ENCODE measurements around the gene ATP8B4. TPM values are rescaled to one million over a fixed set of nuclear protein-coding genes. Genes with fewer than 3 reads are reported as not detected.

The ATP8B4 gene, protein sequence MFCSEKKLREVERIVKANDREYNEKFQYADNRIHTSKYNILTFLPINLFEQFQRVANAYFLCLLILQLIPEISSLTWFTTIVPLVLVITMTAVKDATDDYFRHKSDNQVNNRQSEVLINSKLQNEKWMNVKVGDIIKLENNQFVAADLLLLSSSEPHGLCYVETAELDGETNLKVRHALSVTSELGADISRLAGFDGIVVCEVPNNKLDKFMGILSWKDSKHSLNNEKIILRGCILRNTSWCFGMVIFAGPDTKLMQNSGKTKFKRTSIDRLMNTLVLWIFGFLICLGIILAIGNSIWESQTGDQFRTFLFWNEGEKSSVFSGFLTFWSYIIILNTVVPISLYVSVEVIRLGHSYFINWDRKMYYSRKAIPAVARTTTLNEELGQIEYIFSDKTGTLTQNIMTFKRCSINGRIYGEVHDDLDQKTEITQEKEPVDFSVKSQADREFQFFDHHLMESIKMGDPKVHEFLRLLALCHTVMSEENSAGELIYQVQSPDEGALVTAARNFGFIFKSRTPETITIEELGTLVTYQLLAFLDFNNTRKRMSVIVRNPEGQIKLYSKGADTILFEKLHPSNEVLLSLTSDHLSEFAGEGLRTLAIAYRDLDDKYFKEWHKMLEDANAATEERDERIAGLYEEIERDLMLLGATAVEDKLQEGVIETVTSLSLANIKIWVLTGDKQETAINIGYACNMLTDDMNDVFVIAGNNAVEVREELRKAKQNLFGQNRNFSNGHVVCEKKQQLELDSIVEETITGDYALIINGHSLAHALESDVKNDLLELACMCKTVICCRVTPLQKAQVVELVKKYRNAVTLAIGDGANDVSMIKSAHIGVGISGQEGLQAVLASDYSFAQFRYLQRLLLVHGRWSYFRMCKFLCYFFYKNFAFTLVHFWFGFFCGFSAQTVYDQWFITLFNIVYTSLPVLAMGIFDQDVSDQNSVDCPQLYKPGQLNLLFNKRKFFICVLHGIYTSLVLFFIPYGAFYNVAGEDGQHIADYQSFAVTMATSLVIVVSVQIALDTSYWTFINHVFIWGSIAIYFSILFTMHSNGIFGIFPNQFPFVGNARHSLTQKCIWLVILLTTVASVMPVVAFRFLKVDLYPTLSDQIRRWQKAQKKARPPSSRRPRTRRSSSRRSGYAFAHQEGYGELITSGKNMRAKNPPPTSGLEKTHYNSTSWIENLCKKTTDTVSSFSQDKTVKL
- total RNA-seq: 0.95 and 0.98 TPM in 2 replicates
- long read RNA-seq, partial matches to known transcripts: 0 of 1 reads
- long read RNA-seq, other reads (novel, unspliced or antisense): 1 of 1 reads

DNA sequence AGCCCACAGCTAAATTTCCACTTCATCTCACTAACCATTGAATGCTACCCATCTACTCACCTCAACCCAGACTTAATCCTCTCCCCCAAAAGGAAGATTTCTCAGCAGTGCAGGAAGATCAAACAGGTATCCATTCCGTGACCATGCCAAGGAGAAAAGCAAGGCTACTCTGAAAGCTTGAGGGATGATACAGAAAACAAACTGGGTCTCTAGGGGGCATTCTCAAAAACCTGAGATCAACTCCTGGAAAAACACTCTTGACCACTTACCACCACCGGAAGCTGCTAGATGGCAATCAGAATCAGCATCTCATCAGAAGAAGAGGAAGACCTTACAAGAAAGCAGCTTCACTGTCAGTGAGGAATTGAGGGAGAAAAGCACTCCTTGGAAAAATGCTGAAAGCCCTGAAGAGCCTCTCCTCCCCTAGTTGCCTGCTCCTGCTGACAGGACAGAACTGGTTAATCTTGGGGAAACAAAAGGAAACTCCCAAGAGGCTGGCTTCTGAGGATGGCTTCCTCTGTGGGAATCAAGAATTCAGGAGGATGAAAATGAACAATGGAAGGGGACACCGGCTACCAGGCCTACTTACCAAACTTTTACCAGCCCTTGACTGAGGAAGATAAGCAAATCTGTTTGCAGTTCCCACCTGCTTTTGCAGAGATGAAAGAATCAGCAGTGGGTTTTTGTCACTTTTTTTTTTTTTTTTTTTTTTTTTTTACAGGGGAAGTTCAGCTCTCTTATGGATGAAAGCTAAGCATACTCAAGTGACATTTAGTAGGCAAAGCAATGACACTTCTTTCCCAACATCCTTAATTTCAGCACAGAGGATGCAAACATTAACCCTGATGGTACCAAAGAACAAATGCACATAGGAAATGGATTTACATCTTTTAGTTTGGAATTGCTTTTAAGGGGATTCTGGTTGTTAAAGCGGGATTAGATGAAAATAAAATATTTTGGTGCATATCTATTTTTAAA is at the start of gene ATP8B4:
TSS of gene ATP8B4 (minus strand) at position 171 of the 978 bp plus-strand sequence. CDS start 12,267 bp downstream, outside the sequence.
- H3K4me3 Mint-ChIP-seq (ENCODE audit: low read depth): no peak within 1 kb of the TSS
- DNase-seq (ENCODE audit: low spot score, unreplicated experiment): no peak
- no peaks in the 10 kb centered on the region for H3K4me1 Mint-ChIP-seq (ENCODE audit: low read depth)
- no peak within 1 kb of the TSS for H3K27ac Mint-ChIP-seq
- TF ChIP-seq, protein P1, sequence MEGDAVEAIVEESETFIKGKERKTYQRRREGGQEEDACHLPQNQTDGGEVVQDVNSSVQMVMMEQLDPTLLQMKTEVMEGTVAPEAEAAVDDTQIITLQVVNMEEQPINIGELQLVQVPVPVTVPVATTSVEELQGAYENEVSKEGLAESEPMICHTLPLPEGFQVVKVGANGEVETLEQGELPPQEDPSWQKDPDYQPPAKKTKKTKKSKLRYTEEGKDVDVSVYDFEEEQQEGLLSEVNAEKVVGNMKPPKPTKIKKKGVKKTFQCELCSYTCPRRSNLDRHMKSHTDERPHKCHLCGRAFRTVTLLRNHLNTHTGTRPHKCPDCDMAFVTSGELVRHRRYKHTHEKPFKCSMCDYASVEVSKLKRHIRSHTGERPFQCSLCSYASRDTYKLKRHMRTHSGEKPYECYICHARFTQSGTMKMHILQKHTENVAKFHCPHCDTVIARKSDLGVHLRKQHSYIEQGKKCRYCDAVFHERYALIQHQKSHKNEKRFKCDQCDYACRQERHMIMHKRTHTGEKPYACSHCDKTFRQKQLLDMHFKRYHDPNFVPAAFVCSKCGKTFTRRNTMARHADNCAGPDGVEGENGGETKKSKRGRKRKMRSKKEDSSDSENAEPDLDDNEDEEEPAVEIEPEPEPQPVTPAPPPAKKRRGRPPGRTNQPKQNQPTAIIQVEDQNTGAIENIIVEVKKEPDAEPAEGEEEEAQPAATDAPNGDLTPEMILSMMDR (IDR thresholded peaks at IDR 0.05; ENCODE audit: unreplicated experiment): no peak
- no peaks in the 10 kb centered on the region for H3K27me3 Mint-ChIP-seq
- H3K9me3 Mint-ChIP-seq (ENCODE audit: low read depth): peaks cover 6% of the 10 kb centered on the region
- no peaks in the 10 kb centered on the region for H3K36me3 Mint-ChIP-seq (ENCODE audit: insufficient read depth)

DNA sequence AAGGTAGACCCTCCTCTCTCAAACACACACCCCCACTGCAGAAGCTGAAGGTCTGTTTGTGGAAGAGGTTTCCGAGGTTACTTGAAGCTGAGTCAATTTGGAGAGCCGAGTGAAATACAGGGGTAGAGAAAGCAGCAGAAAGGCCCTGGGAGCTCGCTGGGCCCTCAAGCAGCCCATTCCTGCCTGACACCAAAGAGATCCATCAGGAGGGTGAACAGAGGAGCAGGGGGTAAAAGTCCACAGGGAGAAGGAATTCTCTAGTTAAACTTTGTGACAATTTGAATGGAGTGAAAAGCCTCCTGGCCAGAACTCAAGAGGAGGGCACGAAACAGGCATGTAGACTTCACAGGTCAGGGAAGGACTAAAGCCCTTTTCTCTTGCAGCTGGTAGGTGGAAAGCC is 49.3 kb upstream of the ATP8B4 start:
- H3K4me3 Mint-ChIP-seq (ENCODE audit: low read depth): no peak overlapping the region
- peaks cover 3% of the 10 kb centered on the region for H3K36me3 Mint-ChIP-seq (ENCODE audit: insufficient read depth)

DNA sequence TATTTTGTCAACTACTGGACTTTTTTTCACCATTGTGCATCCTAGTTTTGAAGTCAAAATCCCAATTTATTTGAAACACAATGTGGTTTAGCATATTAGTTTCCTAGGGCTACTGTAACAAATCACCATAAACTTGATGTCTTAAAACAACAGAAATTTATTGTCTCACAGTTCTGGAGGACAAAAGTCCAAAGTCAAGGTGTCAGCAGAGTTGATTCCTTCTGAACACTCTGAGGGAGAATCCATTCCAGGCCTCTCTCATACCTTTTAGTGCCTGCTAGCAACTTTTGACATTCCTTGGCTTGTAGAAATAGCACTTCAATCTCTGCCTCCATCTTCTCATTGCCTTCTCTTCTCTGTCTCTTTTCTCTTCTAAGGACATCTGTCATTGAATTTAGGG is 48.1 kb upstream of the ATP8B4 start:
- Mint-ChIP-seq H3K27ac (no peak overlapping the region), H3K36me3 (ENCODE audit: insufficient read depth) (peaks cover 3% of the 10 kb centered on the region), H3K4me1 (ENCODE audit: low read depth) (peaks cover 8% of the 10 kb centered on the region), H3K27me3 (no peaks in the 10 kb centered on the region), H3K4me3 (ENCODE audit: low read depth) (no peak overlapping the region), H3K9me3 (ENCODE audit: low read depth) (peaks cover 34% of the 10 kb centered on the region)
- TF ChIP-seq, protein P1 (IDR thresholded peaks at IDR 0.05; ENCODE audit: unreplicated experiment): no peak
- DNase-seq (ENCODE audit: low spot score, unreplicated experiment): no peak

More for the DNA sequence above, 49.3 kb upstream of the ATP8B4 start:
- Mint-ChIP-seq H3K9me3 (ENCODE audit: low read depth) (peaks cover 29% of the 10 kb centered on the region), H3K27me3 (no peaks in the 10 kb centered on the region), H3K4me1 (ENCODE audit: low read depth) (peaks cover 8% of the 10 kb centered on the region), H3K27ac (peak overlapping the region; percentile 76)
- no peak for DNase-seq (ENCODE audit: low spot score, unreplicated experiment)
- TF ChIP-seq, protein P1 (IDR thresholded peaks at IDR 0.05; ENCODE audit: unreplicated experiment): no peak

DNA sequence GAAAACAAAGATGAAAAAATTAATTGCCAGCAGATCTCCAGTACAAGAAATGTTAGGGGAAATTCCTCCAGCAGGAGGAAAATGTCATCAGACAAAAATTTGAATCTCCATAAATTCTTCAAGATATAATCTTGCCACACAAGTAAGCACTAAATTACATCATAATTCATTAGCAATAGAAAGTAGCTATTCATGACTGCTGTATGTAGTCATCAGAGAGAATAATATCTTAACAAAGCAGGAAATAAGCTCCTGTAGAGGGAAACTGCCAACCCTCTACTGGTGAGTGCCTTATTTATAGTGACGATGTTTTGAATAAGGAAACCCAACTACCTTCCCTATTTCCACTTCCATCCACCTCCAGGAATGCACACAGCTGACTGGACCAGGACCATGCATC is 47.2 kb upstream of the ATP8B4 start:
- H3K9me3 Mint-ChIP-seq (ENCODE audit: low read depth): peaks cover 26% of the 10 kb centered on the region
- no peak overlapping the region for H3K27ac Mint-ChIP-seq
- no peak for DNase-seq (ENCODE audit: low spot score, unreplicated experiment)
- H3K27me3 Mint-ChIP-seq: no peaks in the 10 kb centered on the region
- no peak overlapping the region for H3K4me3 Mint-ChIP-seq (ENCODE audit: low read depth)
- H3K36me3 Mint-ChIP-seq (ENCODE audit: insufficient read depth): no peaks in the 10 kb centered on the region
- peaks cover 8% of the 10 kb centered on the region for H3K4me1 Mint-ChIP-seq (ENCODE audit: low read depth)
- TF ChIP-seq, protein P1 (IDR thresholded peaks at IDR 0.05; ENCODE audit: unreplicated experiment): no peak
